Panc1 (cell line): Measurements from ENCODE around the gene GRID1. TPM values are rescaled to one million over a fixed set of nuclear protein-coding genes. Genes with fewer than 3 reads are reported as not detected.

Source experiments
- ATAC-seq: fragments of 200-7000 bp; cut with Tn5 transposase; 2 replicates; pipeline ENCODE4 v1.9.1; 2020; ENCODE audit warnings: mild to moderate bottlenecking, moderate library complexity
- BruUV-seq: library from RNA; stranded (reverse); fragments of 400-500 nt; replicated peaks from 2 replicates; lab custom pipeline; 2021; lab: Mats Ljungman, UMichigan
- CTCF ChIA-PET: fragments of 300-600 bp; sonication (Branson Sonifier 250); formaldehyde crosslinking; loops from one replicate; lab custom pipeline; 2022; ENCODE audit warnings: antibody characterized with exemption; lab: Charles Lee
- POLR2A ChIA-PET: fragments of 300-600 bp; sonication (Branson Sonifier 250); formaldehyde crosslinking; loops from one replicate; lab custom pipeline; 2022; ENCODE audit warnings: antibody characterized with exemption; lab: Charles Lee
- DNase-seq: peaks from one replicate; pipeline ENCODE4 v3.0.0-alpha.2; 2010; ENCODE audit warnings: low read depth, low spot score
- H3K27ac ChIP-seq: 2 replicates; pipeline ENCODE4 v1.5.1; 2011; ENCODE audit warnings: mild to moderate bottlenecking, low read length, inconsistent platforms
- H3K27me3 ChIP-seq: fragments of 200-500 bp; sonication (Bioruptor generic); 2 replicates; pipeline ENCODE4 v1.6.0; 2014; ENCODE audit warnings: low read length, inconsistent platforms; ENCODE audit not compliant: control insufficient read depth, insufficient read depth
- H3K36me3 ChIP-seq: fragments of 200-500 bp; sonication (Bioruptor generic); 2 replicates; pipeline ENCODE4 v1.5.1; 2014; ENCODE audit warnings: inconsistent platforms, mild to moderate bottlenecking, low read length, moderate library complexity; ENCODE audit not compliant: control insufficient read depth, insufficient read depth
- H3K4me1 ChIP-seq: 2 replicates; pipeline ENCODE4 v1.5.1; 2011; ENCODE audit warnings: inconsistent platforms, mild to moderate bottlenecking, low read length, moderate library complexity; ENCODE audit not compliant: control insufficient read depth, insufficient read depth
- H3K4me3 ChIP-seq, 2 experiments: 2 replicates each; pipeline ENCODE4 v1.5.1; 2011 to 2012; ENCODE audit warnings: low read depth in 2 of 2, low read length in 2 of 2, mild to moderate bottlenecking in 2 of 2, inconsistent platforms in 1 of 2, moderate library complexity in 1 of 2
- H3K9me3 ChIP-seq: fragments of 200-500 bp; sonication (Bioruptor generic); 2 replicates; pipeline ENCODE4 v1.5.1; 2014; ENCODE audit warnings: low read depth, mild to moderate bottlenecking, inconsistent platforms, low read length, moderate library complexity; ENCODE audit not compliant: control insufficient read depth, insufficient read depth
- POLR2AphosphoS5 ChIP-seq: IDR thresholded peaks from 2 replicates; pipeline ENCODE4 v1.6.1; 2012; ENCODE audit warnings: mild to moderate bottlenecking, low read depth, low read length, moderate library complexity
- SIN3A ChIP-seq: IDR thresholded peaks from 2 replicates; pipeline ENCODE4 v1.6.1; 2012; ENCODE audit warnings: low read depth, mild to moderate bottlenecking, low read length, moderate library complexity, borderline replicate concordance; ENCODE audit not compliant: insufficient read depth
- TCF7L2 ChIP-seq: IDR thresholded peaks from 2 replicates; pipeline ENCODE4 v1.6.1; 2011; ENCODE audit warnings: mild to moderate bottlenecking, low read depth, low read length, inconsistent platforms
- in situ Hi-C: cut with HindIII; loops from 2 replicates; pipeline ENCODE4 v1.10.0; 2016; ENCODE audit warnings: low sequenced_read_pairs, low pct_unique_long_range_greater_than_20kb
- intact Hi-C: fragments of 100-400 bp; cut with micrococcal nuclease; formaldehyde crosslinking; loops from one replicate; pipeline ENCODE4 v1.10.0; 2022; ENCODE audit not compliant: unreplicated experiment
- total RNA-seq: library from RNA; stranded (reverse); gene quantifications from one replicate; pipeline ENCODE4 v1.2.1, GENCODE V29; 2021; ENCODE audit not compliant: unreplicated experiment
- TF ChIP-seq, protein P1 (sequence below): fragments of 450-650 bp; IDR thresholded peaks from 2 replicates; pipeline ENCODE4 v1.5.1; 2017; ENCODE audit warnings: mild to moderate bottlenecking
- TF ChIP-seq, protein P2 (sequence below), 2 experiments: IDR thresholded peaks; 2 replicates each; pipeline ENCODE4 v1.6.1; 2011 to 2012; ENCODE audit warnings: low read depth in 2 of 2, control low read depth in 1 of 2, low read length in 1 of 2, mild to moderate bottlenecking in 1 of 2, moderate library complexity in 1 of 2; ENCODE audit not compliant: insufficient read depth in 1 of 2

Gene GRID1
- total RNA-seq, 1 experiment from 2014 or later, result 2.3 TPM

DNA sequence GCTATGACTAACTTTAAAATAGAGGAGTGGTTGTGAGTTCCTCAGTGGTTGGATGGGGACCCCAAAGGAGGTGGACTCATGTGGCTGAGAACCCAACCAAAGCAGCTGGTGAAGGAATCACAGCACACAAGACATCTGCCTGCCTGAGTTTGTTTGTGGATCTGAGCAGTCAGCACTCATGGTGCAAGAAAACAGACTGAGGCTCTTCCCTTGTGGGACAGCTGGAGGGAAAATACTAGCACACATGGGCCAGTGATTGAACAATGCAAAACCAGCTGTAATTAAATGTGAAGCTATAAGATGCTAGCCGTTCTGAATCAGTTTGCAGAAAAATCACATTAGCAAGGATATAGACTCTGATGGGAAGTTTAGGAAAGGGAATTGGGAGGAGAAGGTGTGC is 707.3 kb downstream of the GRID1 start:
- TF ChIP-seq POLR2AphosphoS5 (no peak), TCF7L2 (no peak), SIN3A (no peak)
- TF ChIP-seq, protein P1, sequence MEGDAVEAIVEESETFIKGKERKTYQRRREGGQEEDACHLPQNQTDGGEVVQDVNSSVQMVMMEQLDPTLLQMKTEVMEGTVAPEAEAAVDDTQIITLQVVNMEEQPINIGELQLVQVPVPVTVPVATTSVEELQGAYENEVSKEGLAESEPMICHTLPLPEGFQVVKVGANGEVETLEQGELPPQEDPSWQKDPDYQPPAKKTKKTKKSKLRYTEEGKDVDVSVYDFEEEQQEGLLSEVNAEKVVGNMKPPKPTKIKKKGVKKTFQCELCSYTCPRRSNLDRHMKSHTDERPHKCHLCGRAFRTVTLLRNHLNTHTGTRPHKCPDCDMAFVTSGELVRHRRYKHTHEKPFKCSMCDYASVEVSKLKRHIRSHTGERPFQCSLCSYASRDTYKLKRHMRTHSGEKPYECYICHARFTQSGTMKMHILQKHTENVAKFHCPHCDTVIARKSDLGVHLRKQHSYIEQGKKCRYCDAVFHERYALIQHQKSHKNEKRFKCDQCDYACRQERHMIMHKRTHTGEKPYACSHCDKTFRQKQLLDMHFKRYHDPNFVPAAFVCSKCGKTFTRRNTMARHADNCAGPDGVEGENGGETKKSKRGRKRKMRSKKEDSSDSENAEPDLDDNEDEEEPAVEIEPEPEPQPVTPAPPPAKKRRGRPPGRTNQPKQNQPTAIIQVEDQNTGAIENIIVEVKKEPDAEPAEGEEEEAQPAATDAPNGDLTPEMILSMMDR, result no peak
- TF ChIP-seq, protein P2, sequence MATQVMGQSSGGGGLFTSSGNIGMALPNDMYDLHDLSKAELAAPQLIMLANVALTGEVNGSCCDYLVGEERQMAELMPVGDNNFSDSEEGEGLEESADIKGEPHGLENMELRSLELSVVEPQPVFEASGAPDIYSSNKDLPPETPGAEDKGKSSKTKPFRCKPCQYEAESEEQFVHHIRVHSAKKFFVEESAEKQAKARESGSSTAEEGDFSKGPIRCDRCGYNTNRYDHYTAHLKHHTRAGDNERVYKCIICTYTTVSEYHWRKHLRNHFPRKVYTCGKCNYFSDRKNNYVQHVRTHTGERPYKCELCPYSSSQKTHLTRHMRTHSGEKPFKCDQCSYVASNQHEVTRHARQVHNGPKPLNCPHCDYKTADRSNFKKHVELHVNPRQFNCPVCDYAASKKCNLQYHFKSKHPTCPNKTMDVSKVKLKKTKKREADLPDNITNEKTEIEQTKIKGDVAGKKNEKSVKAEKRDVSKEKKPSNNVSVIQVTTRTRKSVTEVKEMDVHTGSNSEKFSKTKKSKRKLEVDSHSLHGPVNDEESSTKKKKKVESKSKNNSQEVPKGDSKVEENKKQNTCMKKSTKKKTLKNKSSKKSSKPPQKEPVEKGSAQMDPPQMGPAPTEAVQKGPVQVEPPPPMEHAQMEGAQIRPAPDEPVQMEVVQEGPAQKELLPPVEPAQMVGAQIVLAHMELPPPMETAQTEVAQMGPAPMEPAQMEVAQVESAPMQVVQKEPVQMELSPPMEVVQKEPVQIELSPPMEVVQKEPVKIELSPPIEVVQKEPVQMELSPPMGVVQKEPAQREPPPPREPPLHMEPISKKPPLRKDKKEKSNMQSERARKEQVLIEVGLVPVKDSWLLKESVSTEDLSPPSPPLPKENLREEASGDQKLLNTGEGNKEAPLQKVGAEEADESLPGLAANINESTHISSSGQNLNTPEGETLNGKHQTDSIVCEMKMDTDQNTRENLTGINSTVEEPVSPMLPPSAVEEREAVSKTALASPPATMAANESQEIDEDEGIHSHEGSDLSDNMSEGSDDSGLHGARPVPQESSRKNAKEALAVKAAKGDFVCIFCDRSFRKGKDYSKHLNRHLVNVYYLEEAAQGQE (IDR thresholded peaks at IDR 0.05; ENCODE audit: insufficient read depth in 1 of 2, low read depth in 2 of 2, low read length in 1 of 2), result no peak
- Histone ChIP-seq H3K36me3 (no peaks in the 10 kb centered on the region), H3K27me3 (no peaks in the 10 kb centered on the region), H3K4me3 (no peak overlapping the region), H3K9me3 (no peaks in the 10 kb centered on the region), H3K4me1 (no peaks in the 10 kb centered on the region), H3K27ac (no peak overlapping the region)
- intact Hi-C loops, result no loop called here
- no peak for DNase-seq
- no TSS peak for BruUV-seq
- CTCF ChIA-PET, result no interaction called here
- POLR2A ChIA-PET, result no interaction called here
- in situ Hi-C loops, result no loop called here
- ATAC-seq, result no peak

DNA sequence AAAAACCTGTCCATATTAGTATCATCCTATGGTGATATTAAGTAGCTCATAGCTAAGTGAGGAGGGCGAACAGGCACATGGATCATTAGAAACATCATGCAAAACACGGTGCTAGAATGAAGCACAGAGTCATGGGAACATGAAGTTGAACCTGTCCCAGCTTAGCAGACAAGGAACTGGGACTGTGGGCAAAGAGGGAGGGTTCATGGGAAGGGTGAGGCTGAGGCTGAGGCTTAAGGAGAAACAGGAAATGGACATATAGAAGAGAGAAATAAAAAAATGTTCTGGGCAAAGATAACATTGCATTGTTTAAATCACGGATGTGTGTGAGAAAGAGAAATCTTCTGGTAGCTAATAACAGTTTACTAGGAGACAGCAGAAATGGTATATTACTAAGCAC is 708.1 kb downstream of the GRID1 start:
- intact Hi-C loops, result no loop called here
- no peaks in the 10 kb centered on the region for H3K27me3 ChIP-seq
- CTCF ChIA-PET, result no interaction called here

More for the DNA sequence above, 708.1 kb downstream of the GRID1 start:
- POLR2A ChIA-PET, result no interaction called here
- Histone ChIP-seq H3K4me3 (no peak overlapping the region), H3K9me3 (no peaks in the 10 kb centered on the region), H3K36me3 (no peaks in the 10 kb centered on the region), H3K27ac (no peak overlapping the region), H3K4me1 (no peaks in the 10 kb centered on the region)
- TF ChIP-seq, protein P1, result no peak
- TF ChIP-seq POLR2AphosphoS5 (no peak), TCF7L2 (no peak), SIN3A (no peak)
- TF ChIP-seq, protein P2 (IDR thresholded peaks at IDR 0.05; ENCODE audit: insufficient read depth in 1 of 2, low read depth in 2 of 2, low read length in 1 of 2), result no peak
- ATAC-seq (no peak), DNase-seq (no peak)
- in situ Hi-C loops, result no loop called here
- no TSS peak for BruUV-seq
